Astrocyte (in vitro differentiated cells and primary cell): ENCODE data around the gene CORT. TPM values are rescaled to one million over a fixed set of nuclear protein-coding genes. Genes with fewer than 3 reads are reported as not detected.
"Not testable (repeated sequence)": the region's sequence is repeated elsewhere in the genome, so short reads cannot be mapped to it uniquely, and the experiment has no call there.

ENCODE experiments used
- DNase-seq: peaks from one replicate; pipeline ENCODE4 v3.0.0-alpha.2; 2010; ENCODE audit warnings: low read depth
- FAIRE-seq: peaks from 2 replicates; lab custom pipeline; 2011; peaks lifted over from hg19 to GRCh38; lab: Jason Lieb, UNC
- H2AFZ ChIP-seq: 2 replicates; pipeline ENCODE4 v1.6.0; 2012; ENCODE audit warnings: low read depth, low read length, inconsistent platforms
- H3K27ac ChIP-seq: 2 replicates; pipeline ENCODE4 v1.5.1; 2011; ENCODE audit warnings: low read depth, low read length, inconsistent platforms
- H3K27me3 ChIP-seq: 2 replicates; pipeline ENCODE4 v1.6.0; 2011; ENCODE audit warnings: low read length, inconsistent platforms; ENCODE audit not compliant: insufficient read depth
- H3K36me3 ChIP-seq: 2 replicates; pipeline ENCODE4 v1.5.1; 2011; ENCODE audit warnings: low read length, inconsistent platforms; ENCODE audit not compliant: insufficient read depth
- H3K4me1 ChIP-seq: 2 replicates; pipeline ENCODE4 v1.5.1; 2011; ENCODE audit warnings: low read length, inconsistent platforms; ENCODE audit not compliant: insufficient read depth
- H3K4me2 ChIP-seq: 2 replicates; pipeline ENCODE4 v1.6.0; 2012; ENCODE audit warnings: low read length, inconsistent platforms
- H3K4me3 ChIP-seq: 2 replicates; pipeline ENCODE4 v1.5.1; 2011; ENCODE audit warnings: low read depth, mild to moderate bottlenecking, low read length, inconsistent platforms; ENCODE audit not compliant: insufficient read depth
- H3K79me2 ChIP-seq: 2 replicates; pipeline ENCODE4 v1.6.0; 2012; ENCODE audit warnings: mild to moderate bottlenecking, low read length, inconsistent platforms; ENCODE audit not compliant: insufficient read depth
- H3K9ac ChIP-seq: 2 replicates; pipeline ENCODE4 v1.6.0; 2012; ENCODE audit warnings: mild to moderate bottlenecking, low read length, inconsistent platforms
- H3K9me3 ChIP-seq: 2 replicates; pipeline ENCODE4 v1.5.1; 2012; ENCODE audit warnings: low read depth, mild to moderate bottlenecking, low read length, inconsistent platforms; ENCODE audit not compliant: insufficient read depth
- H4K20me1 ChIP-seq: 2 replicates; pipeline ENCODE4 v1.6.0; 2012; ENCODE audit warnings: low read length, inconsistent platforms; ENCODE audit not compliant: insufficient read depth
- H3K27ac Mint-ChIP-seq: one replicate; pipeline ENCODE4 v1.8.0; 2021; ENCODE audit warnings: mild to moderate bottlenecking, mixed read lengths; ENCODE audit not compliant: unreplicated experiment
- H3K27me3 Mint-ChIP-seq: one replicate; pipeline ENCODE4 v1.8.0; 2021; ENCODE audit warnings: low read depth, mixed read lengths; ENCODE audit not compliant: unreplicated experiment
- H3K36me3 Mint-ChIP-seq: one replicate; pipeline ENCODE4 v1.8.0; 2021; ENCODE audit warnings: low read depth, mixed read lengths; ENCODE audit not compliant: unreplicated experiment
- H3K4me1 Mint-ChIP-seq: one replicate; pipeline ENCODE4 v1.8.0; 2021; ENCODE audit warnings: low read depth, mixed read lengths; ENCODE audit not compliant: unreplicated experiment
- H3K4me3 Mint-ChIP-seq: one replicate; pipeline ENCODE4 v1.8.0; 2021; ENCODE audit warnings: mild to moderate bottlenecking, moderate library complexity, mixed read lengths; ENCODE audit not compliant: unreplicated experiment
- H3K9me3 Mint-ChIP-seq: one replicate; pipeline ENCODE4 v1.8.0; 2021; ENCODE audit warnings: mild to moderate bottlenecking, mixed read lengths; ENCODE audit not compliant: unreplicated experiment
- EZH2 ChIP-seq: IDR thresholded peaks from 2 replicates; pipeline ENCODE4 v1.6.1; 2012; ENCODE audit warnings: mild to moderate bottlenecking, low read length, inconsistent platforms; ENCODE audit not compliant: insufficient read depth
- total RNA-seq: library from RNA; stranded (reverse); gene quantifications from 2 replicates; pipeline ENCODE4 v1.2.1, GENCODE V29; 2021
- TF ChIP-seq, protein P1 (sequence below): IDR thresholded peaks from 2 replicates; pipeline ENCODE4 v1.5.1; 2011; ENCODE audit warnings: low read depth, mild to moderate bottlenecking, inconsistent platforms, low read length, moderate library complexity; ENCODE audit not compliant: insufficient read depth

CORT gene
- total RNA-seq, 1 donor from 2014 or later = 0.23 TPM

DNA sequence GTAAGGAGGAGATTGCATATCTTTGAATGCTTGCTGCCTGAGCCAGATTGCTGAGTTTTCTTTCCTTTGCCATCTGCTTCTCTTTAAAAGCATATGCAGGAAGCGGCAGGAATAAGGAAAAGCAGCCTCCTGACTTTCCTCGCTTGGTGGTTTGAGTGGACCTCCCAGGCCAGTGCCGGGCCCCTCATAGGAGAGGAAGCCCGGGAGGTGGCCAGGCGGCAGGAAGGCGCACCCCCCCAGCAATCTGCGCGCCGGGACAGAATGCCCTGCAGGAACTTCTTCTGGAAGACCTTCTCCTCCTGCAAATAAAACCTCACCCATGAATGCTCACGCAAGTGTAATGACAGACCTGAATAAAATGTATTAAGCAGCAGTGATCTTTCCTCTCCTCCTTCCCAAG is 1.5 kb downstream of the CORT start:
- H3K36me3 Mint-ChIP-seq = no peaks in the 10 kb centered on the region
- FAIRE-seq = no peak

DNA sequence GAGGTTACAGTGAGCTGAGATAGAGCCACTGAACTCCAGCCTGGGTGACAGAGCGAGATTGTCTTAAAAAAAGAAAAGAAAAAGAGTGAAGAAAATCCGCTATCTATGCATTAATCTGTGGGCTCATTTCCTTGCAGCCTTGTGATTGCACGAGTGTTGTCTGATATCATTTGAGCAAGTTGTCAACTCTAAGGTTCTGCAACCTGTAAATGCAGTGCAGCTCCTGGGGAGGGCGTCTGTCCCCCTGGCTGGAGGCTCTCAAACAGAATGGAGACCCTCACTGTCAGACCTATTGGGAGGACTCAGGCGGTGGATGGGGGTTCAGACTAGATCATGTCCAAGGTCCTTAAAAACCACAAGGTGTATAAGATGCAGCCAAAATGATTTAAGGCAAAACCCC is 6.2 kb downstream of the CORT start:
- no peak overlapping the region for H3K27ac Mint-ChIP-seq
- no peaks in the 10 kb centered on the region for H3K27me3 Mint-ChIP-seq
- no peaks in the 10 kb centered on the region for H3K36me3 ChIP-seq
- no peak overlapping the region for H3K4me3 ChIP-seq
- H3K9ac ChIP-seq = no peak overlapping the region
- H2AFZ ChIP-seq = no peak overlapping the region
- H3K79me2 ChIP-seq = no peaks in the 10 kb centered on the region
- DNase-seq (no peak), FAIRE-seq (no peak)
- no peak overlapping the region for H3K4me2 ChIP-seq
- no peak overlapping the region for H3K27ac ChIP-seq
- TF ChIP-seq EZH2 = no peak
- TF ChIP-seq, protein P1, sequence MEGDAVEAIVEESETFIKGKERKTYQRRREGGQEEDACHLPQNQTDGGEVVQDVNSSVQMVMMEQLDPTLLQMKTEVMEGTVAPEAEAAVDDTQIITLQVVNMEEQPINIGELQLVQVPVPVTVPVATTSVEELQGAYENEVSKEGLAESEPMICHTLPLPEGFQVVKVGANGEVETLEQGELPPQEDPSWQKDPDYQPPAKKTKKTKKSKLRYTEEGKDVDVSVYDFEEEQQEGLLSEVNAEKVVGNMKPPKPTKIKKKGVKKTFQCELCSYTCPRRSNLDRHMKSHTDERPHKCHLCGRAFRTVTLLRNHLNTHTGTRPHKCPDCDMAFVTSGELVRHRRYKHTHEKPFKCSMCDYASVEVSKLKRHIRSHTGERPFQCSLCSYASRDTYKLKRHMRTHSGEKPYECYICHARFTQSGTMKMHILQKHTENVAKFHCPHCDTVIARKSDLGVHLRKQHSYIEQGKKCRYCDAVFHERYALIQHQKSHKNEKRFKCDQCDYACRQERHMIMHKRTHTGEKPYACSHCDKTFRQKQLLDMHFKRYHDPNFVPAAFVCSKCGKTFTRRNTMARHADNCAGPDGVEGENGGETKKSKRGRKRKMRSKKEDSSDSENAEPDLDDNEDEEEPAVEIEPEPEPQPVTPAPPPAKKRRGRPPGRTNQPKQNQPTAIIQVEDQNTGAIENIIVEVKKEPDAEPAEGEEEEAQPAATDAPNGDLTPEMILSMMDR = no peak
- H3K4me1 ChIP-seq = peaks cover 17% of the 10 kb centered on the region
- peaks cover under 1% of the 10 kb centered on the region for H3K36me3 Mint-ChIP-seq
- H3K4me3 Mint-ChIP-seq = peak overlapping the region; percentile 27
- H3K4me1 Mint-ChIP-seq = peaks cover 23% of the 10 kb centered on the region
- no peaks in the 10 kb centered on the region for H3K9me3 Mint-ChIP-seq
- no peaks in the 10 kb centered on the region for H3K27me3 ChIP-seq
- no peaks in the 10 kb centered on the region for H4K20me1 ChIP-seq
- no peaks in the 10 kb centered on the region for H3K9me3 ChIP-seq

More for the DNA sequence above, 1.5 kb downstream of the CORT start:
- no peak overlapping the region for H2AFZ ChIP-seq
- H3K4me2 ChIP-seq = peak overlapping the region; percentile 53
- no peaks in the 10 kb centered on the region for H3K9me3 ChIP-seq
- H3K27me3 ChIP-seq = no peaks in the 10 kb centered on the region
- no peak overlapping the region for H3K27ac ChIP-seq
- no peaks in the 10 kb centered on the region for H4K20me1 ChIP-seq
- peak overlapping the region; percentile 1 for H3K9ac ChIP-seq
- Mint-ChIP-seq H3K4me3 (no peak overlapping the region), H3K9me3 (no peaks in the 10 kb centered on the region), H3K27ac (no peak overlapping the region), H3K27me3 (no peaks in the 10 kb centered on the region), H3K4me1 (peaks cover 10% of the 10 kb centered on the region)
- peak; percentile 19 for DNase-seq
- no peaks in the 10 kb centered on the region for H3K36me3 ChIP-seq
- H3K79me2 ChIP-seq = no peaks in the 10 kb centered on the region
- peak overlapping the region; percentile 7 for H3K4me3 ChIP-seq
- H3K4me1 ChIP-seq = peaks cover 5% of the 10 kb centered on the region
- TF ChIP-seq EZH2 = no peak
- TF ChIP-seq, protein P1 = no peak

DNA sequence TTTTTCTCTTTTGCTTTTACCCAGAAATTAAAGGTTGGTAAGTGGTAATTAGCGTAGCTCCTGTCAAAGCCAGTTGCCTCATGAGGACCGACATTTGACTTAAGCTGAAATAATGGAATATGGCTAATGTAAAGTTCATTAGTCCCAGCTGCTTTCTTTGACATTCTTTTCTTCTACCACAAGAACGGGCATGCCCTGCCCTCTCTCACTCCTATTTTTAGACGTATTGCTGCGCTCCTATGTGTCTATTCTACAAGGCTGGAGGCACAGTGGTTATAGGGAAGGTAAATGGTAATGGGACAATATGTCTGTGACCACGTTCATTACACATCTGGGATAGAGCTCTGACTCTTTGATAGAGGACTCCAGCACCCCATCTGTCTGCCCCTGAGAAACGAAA is 6.8 kb downstream of the CORT start:
- H3K79me2 ChIP-seq = no peaks in the 10 kb centered on the region
- DNase-seq (no peak), FAIRE-seq (no peak)
- H3K36me3 Mint-ChIP-seq = peaks cover 4% of the 10 kb centered on the region
- no peak overlapping the region for H2AFZ ChIP-seq
- no peak overlapping the region for H3K9ac ChIP-seq
- no peak overlapping the region for H3K27ac Mint-ChIP-seq
- no peaks in the 10 kb centered on the region for H3K9me3 Mint-ChIP-seq
- H3K9me3 ChIP-seq = no peaks in the 10 kb centered on the region
- H3K27me3 Mint-ChIP-seq = no peaks in the 10 kb centered on the region
- no peaks in the 10 kb centered on the region for H3K27me3 ChIP-seq
- H3K4me1 Mint-ChIP-seq = peaks cover 18% of the 10 kb centered on the region
- H4K20me1 ChIP-seq = no peaks in the 10 kb centered on the region
- peaks cover 12% of the 10 kb centered on the region for H3K4me1 ChIP-seq
- H3K27ac ChIP-seq = no peak overlapping the region
- H3K4me3 ChIP-seq = no peak overlapping the region
- H3K4me3 Mint-ChIP-seq = peak overlapping the region; percentile 6
- H3K4me2 ChIP-seq = no peak overlapping the region
- H3K36me3 ChIP-seq = no peaks in the 10 kb centered on the region
- TF ChIP-seq, protein P1 = no peak
- TF ChIP-seq EZH2 = no peak

DNA sequence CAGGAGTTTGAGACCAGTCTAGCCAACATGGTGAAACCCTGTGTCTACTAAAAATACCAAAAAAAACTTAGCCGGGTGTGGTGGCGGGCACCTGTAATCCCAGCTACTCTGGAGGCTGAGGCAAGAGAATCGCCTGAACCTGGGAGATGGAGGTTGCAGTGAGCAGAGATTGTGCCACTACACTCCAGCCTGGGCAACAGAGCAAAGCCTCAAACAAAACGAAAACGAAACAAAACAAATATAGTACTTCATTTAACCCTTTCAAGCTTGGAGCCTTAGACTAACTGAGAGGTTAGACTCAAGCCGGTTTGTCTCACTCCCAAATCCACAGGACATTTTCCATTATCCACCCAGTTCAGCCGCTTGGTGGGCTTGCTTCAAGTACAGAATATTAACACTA is 7.6 kb downstream of the CORT start:
- not testable (repeated sequence) for H3K36me3 ChIP-seq, H3K36me3 Mint-ChIP-seq, H3K27ac ChIP-seq, H3K9me3 Mint-ChIP-seq, H3K9me3 ChIP-seq, FAIRE-seq, H2AFZ ChIP-seq, H3K4me3 ChIP-seq, H3K4me2 ChIP-seq, H3K79me2 ChIP-seq, H3K4me3 Mint-ChIP-seq, H3K27me3 Mint-ChIP-seq, H3K27me3 ChIP-seq, H3K9ac ChIP-seq, H4K20me1 ChIP-seq, DNase-seq
- H3K27ac Mint-ChIP-seq = peak overlapping the region; percentile 47
- H3K4me1 ChIP-seq = peaks cover 12% of the 10 kb centered on the region
- H3K4me1 Mint-ChIP-seq = peaks cover 17% of the 10 kb centered on the region
